Ishikawa (cell line): ENCODE measurements around the gene OSCP1.

ENCODE experiments used
- CREB1 ChIP-seq: IDR thresholded peaks from 2 replicates; pipeline ENCODE4 v1.6.1; 2012; ENCODE audit warnings: low read depth
- EP300 ChIP-seq: IDR thresholded peaks from 2 replicates; pipeline ENCODE4 v1.6.1; 2012; ENCODE audit warnings: borderline replicate concordance
- NFIC ChIP-seq: IDR thresholded peaks from 2 replicates; pipeline ENCODE4 v1.6.1; 2012
- RAD21 ChIP-seq: IDR thresholded peaks from 2 replicates; pipeline ENCODE4 v1.6.1; 2012; ENCODE audit warnings: low read depth
- TAF1 ChIP-seq: IDR thresholded peaks from 2 replicates; pipeline ENCODE4 v1.6.1; 2012; ENCODE audit warnings: low read depth, mild to moderate bottlenecking

- no peak for TF ChIP-seq EP300
- TF ChIP-seq TAF1, result no peak
- TF ChIP-seq NFIC, result no peak
- no peak for TF ChIP-seq CREB1
- TF ChIP-seq RAD21, result no peak
Measured at GRCh38 chr1:36480161-36480560, 29.9 kb upstream of the OSCP1 start.
